CD4-positive, alpha-beta T cell treated with Interferon alpha-2 for 1 hour (primary cell): ENCODE measurements around the gene MEF2C.

Experiments used
- DNase-seq, 2 donors: peaks; one replicate each; pipeline ENCODE4 v3.0.0-alpha.2; 2020 to 2022

Gene MEF2C

DNA sequence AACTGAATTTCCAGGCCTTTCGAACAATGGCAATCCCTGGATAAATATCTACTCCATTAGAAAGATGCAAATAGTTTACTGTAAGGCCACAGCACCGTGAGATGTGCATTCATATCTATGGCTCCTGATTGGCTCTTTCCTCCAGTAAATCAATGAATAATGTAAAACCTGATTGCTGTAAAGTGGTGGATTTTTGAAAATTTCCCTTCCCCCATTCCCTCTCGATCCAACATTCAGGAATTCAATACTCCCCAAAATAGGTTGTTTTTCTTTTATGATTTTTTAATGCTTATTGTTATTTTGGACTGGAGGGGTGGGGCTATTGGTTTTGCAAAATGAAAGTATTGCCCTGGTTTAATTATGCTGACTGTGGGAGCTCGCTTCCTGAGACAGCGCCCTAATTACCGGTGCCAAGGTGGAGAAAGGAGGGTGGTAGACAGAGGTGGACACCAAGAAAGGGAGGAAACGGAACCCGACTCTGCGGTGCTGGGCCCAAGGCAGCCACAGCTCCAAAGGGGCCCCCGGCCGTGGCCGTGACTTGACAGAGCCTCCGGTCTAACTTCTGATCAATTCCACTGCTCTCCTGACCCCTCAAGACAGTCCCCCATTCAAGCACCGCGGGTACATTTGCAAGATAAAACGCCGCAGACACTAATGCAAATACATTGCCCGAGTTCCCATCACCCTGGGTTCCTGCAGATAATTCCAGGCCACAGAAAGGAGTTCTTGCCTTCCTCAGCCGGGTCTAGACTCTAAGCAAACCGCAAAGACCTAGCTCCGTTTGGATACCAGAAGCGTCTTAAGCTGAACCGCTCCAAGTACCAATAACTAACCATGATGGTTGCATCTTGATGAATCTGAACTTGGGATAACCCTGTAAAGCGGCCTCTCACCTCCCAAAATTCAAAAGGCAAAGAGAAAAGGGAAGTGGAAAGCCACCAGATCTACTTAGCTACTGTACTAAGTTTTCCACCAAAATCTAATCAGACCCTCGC is 211.2 kb downstream of the MEF2C start:
- DNase-seq: no peak

DNA sequence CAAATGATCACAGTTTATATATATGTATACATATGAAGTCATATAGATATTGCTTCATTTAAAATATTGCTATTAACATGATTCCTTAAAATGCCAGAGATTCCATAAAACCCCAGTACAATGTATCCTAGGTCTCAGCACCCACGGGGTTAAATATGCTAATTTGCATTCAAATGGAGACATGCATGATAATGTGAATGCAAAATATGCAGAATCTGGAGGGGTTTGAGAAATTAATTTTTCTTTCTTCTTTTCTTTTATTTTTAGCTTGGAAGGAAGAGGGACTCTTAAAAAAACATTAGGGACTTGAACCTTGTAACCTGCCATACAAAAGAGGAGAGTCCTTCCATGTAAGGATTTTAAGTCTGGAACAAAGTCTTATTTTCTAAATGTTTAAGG is 211.9 kb downstream of the MEF2C start:
- DNase-seq: no peak

DNA sequence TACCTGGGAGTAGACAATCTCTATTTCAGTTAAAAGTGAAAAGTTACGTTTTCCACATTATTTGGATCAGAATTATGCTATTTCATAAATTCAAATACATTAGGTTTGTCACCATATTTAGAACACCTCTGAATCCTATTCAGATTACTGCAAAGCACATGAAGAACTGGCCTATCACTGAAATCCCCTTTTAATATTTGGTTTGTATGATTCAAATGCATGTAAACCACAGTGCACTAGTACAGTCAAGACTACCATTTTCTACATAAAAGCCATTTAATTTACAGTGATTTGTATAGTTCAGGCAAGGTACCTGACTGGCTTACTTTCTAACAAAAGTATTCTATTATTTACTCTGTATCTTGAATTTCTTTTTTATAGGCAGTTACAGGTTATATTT is 212.5 kb downstream of the MEF2C start:
- DNase-seq: no peak

DNA sequence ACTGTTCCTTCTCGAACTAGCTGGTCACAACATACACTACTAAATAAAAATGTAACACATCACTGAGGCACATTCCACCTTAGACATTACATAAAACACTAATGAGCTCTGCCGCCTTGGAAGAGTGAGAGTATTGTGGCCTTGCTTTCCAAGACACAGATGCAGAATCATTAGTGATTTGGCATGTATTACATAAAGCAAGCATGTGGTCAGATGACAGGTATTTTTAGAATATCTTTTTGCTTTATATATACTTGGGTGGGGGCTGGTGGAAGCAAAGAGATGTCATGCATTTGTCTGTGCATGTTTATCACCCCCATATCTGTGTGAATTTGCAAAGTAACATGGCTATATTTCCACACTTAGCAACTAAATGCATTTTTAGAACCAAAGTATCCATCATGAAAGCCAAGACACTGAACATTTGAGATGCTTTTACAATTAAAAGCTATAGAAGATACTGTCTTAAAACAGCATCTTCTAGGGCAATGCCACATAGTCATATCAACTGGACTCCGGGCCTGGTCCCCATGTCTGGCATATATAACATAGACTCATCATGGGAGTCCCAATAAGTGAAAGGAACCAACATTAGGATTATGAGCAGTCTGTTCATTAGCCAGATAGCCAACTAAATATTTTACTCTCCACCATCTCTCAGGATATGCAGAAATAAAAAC is 213.5 kb downstream of the MEF2C start:
- DNase-seq: no peak

DNA sequence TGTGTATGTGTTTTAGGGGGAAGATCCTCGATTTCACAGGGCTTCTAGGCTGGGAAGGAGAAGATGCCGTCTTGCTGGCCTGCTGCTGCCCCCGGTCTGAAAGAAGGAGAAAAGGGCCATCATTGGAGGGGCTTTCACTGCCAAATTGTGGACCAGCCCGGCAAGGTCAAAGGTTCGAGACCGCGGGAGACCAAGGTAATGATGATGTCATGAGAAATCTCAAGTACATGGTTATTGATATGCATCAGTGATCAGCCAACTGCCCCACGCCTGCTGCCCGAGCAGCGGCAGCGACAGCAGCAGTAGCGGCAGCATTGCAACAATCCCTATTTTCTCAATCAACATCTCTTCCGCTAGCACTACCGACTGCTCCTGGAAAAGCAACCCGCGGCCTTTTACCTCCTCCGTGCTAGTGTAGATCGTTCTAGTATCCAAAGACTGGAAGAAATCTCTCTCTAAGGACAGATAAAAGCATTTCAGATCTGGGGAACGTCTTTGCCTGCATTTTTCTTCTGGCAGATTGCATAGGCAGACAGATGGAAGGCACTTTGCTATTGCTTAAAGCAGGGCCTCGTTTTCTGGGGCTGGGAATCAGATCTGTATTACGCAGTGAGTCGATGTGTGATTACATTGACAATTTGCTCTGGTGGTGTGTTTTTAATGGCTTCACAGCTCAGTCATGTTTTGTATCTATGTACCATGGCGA is 215.3 kb downstream of the MEF2C start:
- DNase-seq: no peak
